Measurements from ENCODE around the gene ZNF454.

The ZNF454 gene

DNA sequence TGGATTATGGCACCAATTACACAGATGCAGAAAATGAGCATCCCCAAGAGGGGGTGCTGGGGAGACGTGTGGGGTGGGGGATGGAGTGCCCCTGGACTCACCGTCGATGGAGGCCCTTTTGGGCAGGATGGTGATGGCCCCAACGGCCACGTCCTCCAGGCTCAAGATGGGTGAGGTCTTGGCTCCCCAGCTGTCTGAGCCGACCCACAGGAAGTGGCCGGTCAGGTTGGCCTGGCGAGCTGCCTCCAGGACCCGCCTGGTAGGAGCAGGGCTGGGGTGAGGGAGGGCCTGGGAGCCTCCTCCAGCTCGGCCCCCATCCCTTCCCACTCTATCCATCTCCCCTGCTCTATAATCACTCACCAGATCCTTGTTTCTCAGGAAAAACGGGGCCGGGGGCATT lies 49.5 kb downstream of the ZNF454 start:
- Histone ChIP-seq H3K27me3 (peaks cover 0 to 30% of the 10 kb centered on the region in 2 donors), H3K9me3 (peaks cover 10 to 66% (median 59%) of the 10 kb centered on the region in 3 donors), H3K4me1 (peaks cover 0 to 10% (median 0%) of the 10 kb centered on the region in 4 donors), H3K4me3 (no peak overlapping the region), H3K27ac (no peak overlapping the region), H3K36me3 (peaks cover 0 to 5% (median 0%) of the 10 kb centered on the region in 3 donors)
- intact Hi-C loops (cut with DNase I; ENCODE audit: low total_unique reads) = no loop called here
- DNase-seq = no peak
- TF ChIP-seq, protein P1, sequence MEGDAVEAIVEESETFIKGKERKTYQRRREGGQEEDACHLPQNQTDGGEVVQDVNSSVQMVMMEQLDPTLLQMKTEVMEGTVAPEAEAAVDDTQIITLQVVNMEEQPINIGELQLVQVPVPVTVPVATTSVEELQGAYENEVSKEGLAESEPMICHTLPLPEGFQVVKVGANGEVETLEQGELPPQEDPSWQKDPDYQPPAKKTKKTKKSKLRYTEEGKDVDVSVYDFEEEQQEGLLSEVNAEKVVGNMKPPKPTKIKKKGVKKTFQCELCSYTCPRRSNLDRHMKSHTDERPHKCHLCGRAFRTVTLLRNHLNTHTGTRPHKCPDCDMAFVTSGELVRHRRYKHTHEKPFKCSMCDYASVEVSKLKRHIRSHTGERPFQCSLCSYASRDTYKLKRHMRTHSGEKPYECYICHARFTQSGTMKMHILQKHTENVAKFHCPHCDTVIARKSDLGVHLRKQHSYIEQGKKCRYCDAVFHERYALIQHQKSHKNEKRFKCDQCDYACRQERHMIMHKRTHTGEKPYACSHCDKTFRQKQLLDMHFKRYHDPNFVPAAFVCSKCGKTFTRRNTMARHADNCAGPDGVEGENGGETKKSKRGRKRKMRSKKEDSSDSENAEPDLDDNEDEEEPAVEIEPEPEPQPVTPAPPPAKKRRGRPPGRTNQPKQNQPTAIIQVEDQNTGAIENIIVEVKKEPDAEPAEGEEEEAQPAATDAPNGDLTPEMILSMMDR (IDR thresholded peaks at IDR 0.05) = no peak

DNA sequence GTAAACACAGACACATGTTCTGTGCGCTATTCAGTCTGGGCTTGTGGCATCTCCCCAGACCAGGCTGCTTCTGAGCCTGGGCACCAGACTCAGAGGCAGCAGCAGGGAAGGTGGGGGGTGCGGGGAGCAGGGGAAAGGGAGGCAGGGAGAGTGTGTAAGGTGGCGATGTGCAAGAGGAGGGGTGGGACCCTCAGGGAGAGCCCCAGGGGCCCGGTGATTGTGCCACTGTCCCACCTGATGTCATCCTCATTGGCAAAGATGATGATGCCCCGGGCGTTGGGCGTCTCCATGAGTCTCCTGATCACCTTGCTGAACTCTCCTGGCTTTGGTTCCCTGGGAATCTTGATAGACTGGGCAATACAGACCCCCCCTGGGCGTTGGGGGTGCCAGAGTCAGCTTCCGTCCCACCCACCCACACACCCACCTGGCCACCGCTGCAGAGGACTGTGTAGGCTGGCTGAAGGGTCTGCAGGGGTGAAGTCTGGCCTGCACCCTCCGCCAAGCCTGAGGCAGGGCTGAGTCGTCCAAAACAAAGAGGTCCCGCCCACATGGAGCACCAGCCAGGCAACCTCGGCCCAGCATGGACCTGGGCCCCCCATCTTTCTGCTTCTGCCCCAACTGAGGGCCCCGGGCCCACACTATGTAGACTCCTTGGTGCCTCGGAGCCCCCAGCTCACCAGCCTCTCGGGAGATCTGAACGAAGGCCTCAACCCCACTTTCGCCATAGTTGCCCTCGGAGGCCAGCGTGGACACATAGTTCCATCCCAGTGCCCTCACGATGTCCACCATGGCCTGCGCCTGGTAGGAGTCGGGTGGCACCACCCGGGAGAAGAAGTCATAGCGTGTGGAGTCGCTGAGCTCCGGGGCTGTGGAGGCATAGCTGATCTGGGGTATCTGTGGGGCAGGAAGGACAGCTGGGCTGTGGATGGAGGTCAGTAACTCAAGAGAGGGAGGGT lies 50.5 kb downstream of the ZNF454 start:
- no peak for DNase-seq
- intact Hi-C loops (cut with DNase I; ENCODE audit: low total_unique reads) = no loop called here
- peaks cover 0 to 10% (median 0%) of the 10 kb centered on the region in 4 donors for H3K4me1 ChIP-seq
- peaks cover 10 to 56% (median 49%) of the 10 kb centered on the region in 3 donors for H3K9me3 ChIP-seq
- H3K36me3 ChIP-seq = peaks cover 0 to 5% (median 0%) of the 10 kb centered on the region in 3 donors
- H3K27me3 ChIP-seq = peaks cover 0 to 40% of the 10 kb centered on the region in 2 donors
- no peak overlapping the region for H3K4me3 ChIP-seq
- TF ChIP-seq, protein P1 (IDR thresholded peaks at IDR 0.05) = no peak
- no peak overlapping the region for H3K27ac ChIP-seq

DNA sequence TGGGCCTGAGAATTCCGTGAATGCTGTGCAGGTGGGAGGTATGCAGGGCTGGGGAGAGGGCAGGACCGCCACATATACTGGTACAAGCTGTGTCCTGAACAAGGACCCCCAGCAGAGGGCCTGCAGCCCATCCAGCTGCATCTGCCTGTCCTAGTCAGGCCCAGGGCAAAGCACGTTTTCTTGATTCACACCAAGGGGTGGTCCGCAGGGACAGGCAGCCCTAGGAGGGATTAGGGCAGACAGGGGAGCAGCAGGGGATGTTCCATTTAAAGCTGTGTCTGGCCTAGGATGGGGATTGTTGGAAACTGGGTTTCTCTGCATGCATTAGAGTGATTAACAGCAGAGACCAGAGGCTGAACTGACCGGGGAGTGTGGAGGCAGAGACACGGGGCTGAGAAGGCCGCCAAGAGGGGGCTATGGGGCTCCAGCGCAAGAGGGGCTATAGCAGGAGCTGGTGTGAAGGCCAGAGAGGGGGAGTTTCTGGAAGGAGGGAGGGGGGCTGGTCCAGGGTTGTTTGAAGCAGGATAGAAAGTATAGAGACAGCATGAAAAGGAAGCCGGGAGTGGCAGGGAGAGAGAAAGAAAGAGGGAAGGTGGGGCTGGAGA lies 51.4 kb downstream of the ZNF454 start:
- Histone ChIP-seq H3K36me3 (peaks cover 0 to 5% (median 0%) of the 10 kb centered on the region in 3 donors), H3K9me3 (peaks cover 5 to 47% (median 40%) of the 10 kb centered on the region in 3 donors), H3K4me1 (peaks cover 0 to 10% (median 0%) of the 10 kb centered on the region in 4 donors), H3K27me3 (peaks cover 0 to 43% of the 10 kb centered on the region in 2 donors), H3K27ac (no peak overlapping the region), H3K4me3 (no peak overlapping the region)
- no peak for DNase-seq
- intact Hi-C loops (cut with DNase I; ENCODE audit: low total_unique reads) = no loop called here
- TF ChIP-seq, protein P1 (IDR thresholded peaks at IDR 0.05) = no peak

DNA sequence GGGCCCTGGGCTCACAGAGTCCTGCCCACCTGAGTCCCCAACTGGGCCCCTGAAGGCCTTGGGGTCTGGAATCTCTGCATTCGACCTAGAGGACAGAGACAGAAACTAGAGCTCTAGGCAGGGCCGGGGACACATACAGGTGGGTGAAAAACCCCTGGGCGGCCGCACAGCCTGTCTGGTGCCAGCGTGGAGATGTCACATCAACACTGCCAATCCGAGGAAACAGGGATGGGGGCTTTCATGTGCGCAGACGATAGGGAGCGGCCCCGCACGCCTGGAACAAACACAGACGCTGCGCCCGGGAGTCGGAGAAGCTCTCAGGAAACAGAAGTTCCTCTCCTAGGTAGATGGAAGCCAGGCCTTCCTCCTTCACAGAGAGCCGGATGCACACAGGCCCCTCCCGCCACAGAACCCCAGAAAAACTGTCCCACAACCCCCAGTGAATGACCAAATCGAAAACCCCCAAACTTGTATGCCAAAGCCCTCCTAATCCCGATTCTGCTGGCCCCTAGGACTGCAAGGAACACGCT lies 52.3 kb downstream of the ZNF454 start:
- H3K36me3 ChIP-seq = peaks cover 0 to 5% (median 0%) of the 10 kb centered on the region in 3 donors
- peaks cover 4 to 39% (median 33%) of the 10 kb centered on the region in 3 donors for H3K9me3 ChIP-seq
- TF ChIP-seq, protein P1 (IDR thresholded peaks at IDR 0.05) = no peak
- DNase-seq = no peak
- no peak overlapping the region for H3K4me3 ChIP-seq
- peaks cover 0 to 43% of the 10 kb centered on the region in 2 donors for H3K27me3 ChIP-seq
- no peak overlapping the region for H3K27ac ChIP-seq
- H3K4me1 ChIP-seq = peaks cover 0 to 10% (median 0%) of the 10 kb centered on the region in 4 donors
- intact Hi-C loops (cut with DNase I; ENCODE audit: low total_unique reads) = no loop called here

DNA sequence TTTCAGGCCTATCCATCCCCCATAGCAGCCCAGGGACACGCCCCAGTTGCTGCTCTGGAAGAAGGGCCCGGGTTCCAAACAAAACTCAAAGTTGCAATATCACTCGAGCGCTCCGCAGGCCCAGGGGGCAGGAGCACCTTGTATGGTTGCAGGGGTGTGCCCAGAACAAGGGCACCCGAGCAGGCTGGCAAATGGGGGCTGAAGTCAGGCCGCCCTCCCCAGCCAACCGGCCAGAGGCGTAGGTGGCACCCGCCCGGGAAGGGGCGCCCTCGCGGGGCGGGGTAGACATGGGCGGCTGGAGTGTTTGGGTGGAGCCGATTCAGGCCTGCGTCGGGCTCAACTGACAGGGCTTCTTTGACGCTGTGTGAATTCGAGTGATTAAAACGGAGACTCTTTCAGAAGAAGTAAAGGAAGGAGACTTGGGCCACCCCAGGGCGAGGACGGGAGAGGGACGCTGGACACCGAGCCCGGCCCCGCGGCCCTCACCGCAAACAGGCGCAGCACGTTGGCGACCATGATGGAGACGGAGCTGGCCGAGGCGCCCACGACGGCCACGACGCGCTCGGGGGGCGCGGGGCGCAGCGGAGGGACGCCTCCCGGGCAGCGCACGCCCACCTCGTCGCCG lies 53.1 kb downstream of the ZNF454 start:
- peaks cover 2 to 32% (median 25%) of the 10 kb centered on the region in 3 donors for H3K9me3 ChIP-seq
- TF ChIP-seq, protein P1 (IDR thresholded peaks at IDR 0.05) = no peak
- no peak overlapping the region for H3K27ac ChIP-seq
- peaks cover 0 to 5% (median 0%) of the 10 kb centered on the region in 3 donors for H3K36me3 ChIP-seq
- intact Hi-C loops (cut with DNase I; ENCODE audit: low total_unique reads) = no loop called here
- peaks cover 0 to 43% of the 10 kb centered on the region in 2 donors for H3K27me3 ChIP-seq
- no peak for DNase-seq
- peaks cover 0 to 10% (median 0%) of the 10 kb centered on the region in 4 donors for H3K4me1 ChIP-seq
- H3K4me3 ChIP-seq = no peak overlapping the region
